K562 (cell line): ENCODE results near the gene B3GNT9. TPM values are rescaled to one million over a fixed set of nuclear protein-coding genes. Genes with fewer than 3 reads are reported as not detected.

ENCODE experiments used
- CREM ChIP-seq: IDR thresholded peaks from 2 replicates; pipeline ENCODE4 v1.6.1; 2014; ENCODE audit warnings: antibody characterized with exemption, low read depth
- HCFC1 ChIP-seq: IDR thresholded peaks from 2 replicates; pipeline ENCODE4 v1.6.1; 2012; ENCODE audit warnings: low read depth, low read length, improper control_type of control experiment
- HDGF ChIP-seq: fragments of 450-650 bp; IDR thresholded peaks from 2 replicates; pipeline ENCODE4 v1.6.1; 2016
- MAX ChIP-seq: sonication (generic); formaldehyde crosslinking; IDR thresholded peaks from 2 replicates; pipeline ENCODE4 v1.9.0; 2022; ENCODE audit warnings: mild to moderate bottlenecking, missing genetic modification reagents
- MECOM ChIP-seq: fragments of 250-450 bp; sonication (Bioruptor Pico); IDR thresholded peaks from 2 replicates; pipeline ENCODE4 v1.8.0; 2022; ENCODE audit warnings: inconsistent platforms
- MLX ChIP-seq, 2 experiments: fragments of 450-650 bp in 1 of 2; sonication (generic) in 1 of 2; formaldehyde crosslinking; conservative IDR thresholded peaks; 2 replicates each; pipeline versions ENCODE4 v1.4.0 to v1.8.1; 2020 to 2022; ENCODE audit warnings: mild to moderate bottlenecking in 1 of 2, missing genetic modification reagents in 1 of 2
- NELFE ChIP-seq: IDR thresholded peaks from 2 replicates; pipeline ENCODE4 v1.6.1; 2011; ENCODE audit warnings: mild to moderate bottlenecking; ENCODE audit not compliant: insufficient read depth, insufficient read length
- NKRF ChIP-seq: fragments of 450-650 bp; IDR thresholded peaks from 2 replicates; pipeline ENCODE4 v1.6.1; 2016; ENCODE audit warnings: borderline replicate concordance
- PCBP2 ChIP-seq: fragments of 200-400 bp; formaldehyde crosslinking; IDR thresholded peaks from 2 replicates; pipeline ENCODE4 v1.6.1; 2018; ENCODE audit warnings: low read length, low read depth, mild to moderate bottlenecking, moderate library complexity; ENCODE audit not compliant: poor library complexity, severe bottlenecking
- RBBP5 ChIP-seq: fragments of 200-600 bp; sonication (generic); IDR thresholded peaks from 2 replicates; pipeline ENCODE4 v1.6.1; 2012; ENCODE audit warnings: borderline replicate concordance, mild to moderate bottlenecking, low read length, control low read depth, inconsistent platforms; ENCODE audit not compliant: insufficient read depth, poor library complexity, severe bottlenecking
- SMARCB1 ChIP-seq: IDR thresholded peaks from 2 replicates; pipeline ENCODE4 v1.6.1; 2011; ENCODE audit warnings: improper control_type of control experiment, low read depth; ENCODE audit not compliant: insufficient read length
- SRSF7 ChIP-seq: fragments of 200-400 bp; formaldehyde crosslinking; optimal IDR thresholded peaks from 2 replicates; pipeline ENCODE3; 2017; ENCODE audit warnings: mild to moderate bottlenecking, low read depth, low read length
- STAT6 ChIP-seq: sonication (generic); formaldehyde crosslinking; IDR thresholded peaks from 2 replicates; pipeline ENCODE4 v1.8.1; 2023; ENCODE audit warnings: mild to moderate bottlenecking, missing genetic modification reagents
- ZFPM2 ChIP-seq: fragments of 250-450 bp; sonication (Bioruptor Pico); IDR thresholded peaks from 2 replicates; pipeline ENCODE4 v1.5.1; 2022; ENCODE audit warnings: mild to moderate bottlenecking
- ZKSCAN3 ChIP-seq: fragments of 250-450 bp; sonication (Bioruptor Pico); IDR thresholded peaks from 2 replicates; pipeline ENCODE4 v1.4.0; 2020
- ZNF592 ChIP-seq: fragments of 450-650 bp; IDR thresholded peaks from 2 replicates; pipeline ENCODE4 v1.6.1; 2017; ENCODE audit warnings: antibody characterized with exemption, mild to moderate bottlenecking
- ZNF707 ChIP-seq: fragments of 250-450 bp; sonication (Bioruptor Pico); conservative IDR thresholded peaks from 2 replicates; pipeline ENCODE4 v1.8.0; 2022; ENCODE audit warnings: inconsistent platforms, mild to moderate bottlenecking, moderate library complexity
- polyA plus RNA-seq, 8 experiments: library from polyadenylated mRNA; depleted of rRNA in 4 of 8; stranded (reverse) in 5 of 8; unstranded in 3 of 8; fragments of >200 nt; fragmentation: Nextera tagmentation in 2 of 8; fragmentation: Illumina TruSeq in 1 of 8; extraction: Ambion mirVana in 2 of 8; extraction: Trizol in 1 of 8; gene quantifications; 2 replicates each; pipeline versions ENCODE4 v1.2.1 to v1.2.3, GENCODE V29; 2011 to 2014; ENCODE audit warnings: inconsistent platforms in 1 of 8, missing spikeins in 1 of 8
- total RNA-seq, 7 experiments: library from RNA; depleted of rRNA in 6 of 7; stranded (reverse); fragments of >200 nt in 6 of 7; fragmentation: Illumina TruSeq in 2 of 7; extraction: Trizol in 2 of 7; gene quantifications; 2 replicates each; pipeline versions ENCODE4 v1.2.1 to v1.2.3, GENCODE V29; 2011 to 2021; ENCODE audit warnings: low replicate concordance in 1 of 7

B3GNT9 gene
- total and polyA plus RNA-seq, 9 of the 15 experiments (the other 6 are each of a cell fraction or from before 2014, with no cell fraction given) = 0.01 to 1.8 (median 1.1) TPM; not detected in 1

- TF ChIP-seq NKRF (no peak), ZNF707 (no peak), HCFC1 (no peak), HDGF (no peak), MECOM (CRISPR knock-in tag) (peak; percentile 89), SMARCB1 (no peak), PCBP2 (no peak), MLX (CRISPR knock-in tag; conservative IDR thresholded peaks at IDR 0.05) (no peak), RBBP5 (peak; percentile 52), ZNF592 (no peak), MAX (CRISPR knock-in tag) (peak; percentile 55), ZFPM2 (CRISPR knock-in tag) (no peak), STAT6 (CRISPR knock-in tag) (no peak), NELFE (no peak), CREM (no peak; the same call in 1 of the 2 replicates), SRSF7 (no peak), ZKSCAN3 (no peak)
Measured at GRCh38 chr16:67170168-67170948, 19.6 kb upstream of the B3GNT9 start, which contains the start of gene NOL3 (continued).
